WTC11 (cell line): ENCODE results near the gene POC5.

ENCODE experiments used
- CREM ChIP-seq: sonication (generic); formaldehyde crosslinking; IDR thresholded peaks from 2 replicates; pipeline ENCODE4 v1.8.1; 2022; ENCODE audit warnings: mild to moderate bottlenecking, missing genetic modification reagents, moderate library complexity
- IRF2 ChIP-seq: sonication (generic); formaldehyde crosslinking; IDR thresholded peaks from 2 replicates; pipeline ENCODE4 v1.8.0; 2022; ENCODE audit warnings: low read depth, missing genetic modification reagents, borderline replicate concordance

DNA sequence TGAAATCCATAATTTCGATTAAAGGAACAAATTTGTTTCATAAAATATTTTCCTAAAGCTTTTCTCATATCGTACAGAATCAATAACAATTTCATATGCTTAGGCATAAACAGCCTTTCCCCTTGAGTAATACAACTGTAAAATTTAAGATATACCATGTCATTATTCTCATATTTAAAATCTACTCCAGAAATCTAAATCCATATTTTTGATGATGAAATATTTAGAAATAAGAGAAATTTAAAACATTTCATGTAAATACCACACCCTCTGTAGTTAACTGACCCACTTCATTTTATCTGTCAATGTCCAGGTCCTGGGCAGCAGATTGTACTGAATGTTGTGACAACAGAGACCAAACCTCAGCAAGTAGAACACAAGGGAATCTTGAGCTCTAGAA, 5.1 kb downstream of the POC5 start:
- TF ChIP-seq CREM (no peak), IRF2 (CRISPR knock-in tag) (no peak)
